Fibroblast of villous mesenchyme (primary cell): ENCODE results near the gene SYTL1. TPM values are rescaled to one million over a fixed set of nuclear protein-coding genes. Genes with fewer than 3 reads are reported as not detected.

ENCODE experiments used
- DNase-seq: peaks from one replicate; pipeline ENCODE4 v3.0.0-alpha.2; 2010; ENCODE audit warnings: low read depth
- H3K4me3 ChIP-seq: 2 replicates; pipeline ENCODE4 v1.5.1; 2011; ENCODE audit warnings: low read depth, mild to moderate bottlenecking, low read length
- total RNA-seq: library from RNA; depleted of rRNA; stranded (reverse); fragments of >200 nt; gene quantifications from 2 replicates; pipeline ENCODE4 v1.2.3, GENCODE V29; 2012
- TF ChIP-seq, protein P1 (sequence below): IDR thresholded peaks from 2 replicates; pipeline ENCODE4 v1.5.1; 2012; ENCODE audit warnings: low read depth, mild to moderate bottlenecking, low read length; ENCODE audit not compliant: insufficient read depth

SYTL1 gene
- total RNA-seq, 1 donor, result under 0.01 TPM

DNA sequence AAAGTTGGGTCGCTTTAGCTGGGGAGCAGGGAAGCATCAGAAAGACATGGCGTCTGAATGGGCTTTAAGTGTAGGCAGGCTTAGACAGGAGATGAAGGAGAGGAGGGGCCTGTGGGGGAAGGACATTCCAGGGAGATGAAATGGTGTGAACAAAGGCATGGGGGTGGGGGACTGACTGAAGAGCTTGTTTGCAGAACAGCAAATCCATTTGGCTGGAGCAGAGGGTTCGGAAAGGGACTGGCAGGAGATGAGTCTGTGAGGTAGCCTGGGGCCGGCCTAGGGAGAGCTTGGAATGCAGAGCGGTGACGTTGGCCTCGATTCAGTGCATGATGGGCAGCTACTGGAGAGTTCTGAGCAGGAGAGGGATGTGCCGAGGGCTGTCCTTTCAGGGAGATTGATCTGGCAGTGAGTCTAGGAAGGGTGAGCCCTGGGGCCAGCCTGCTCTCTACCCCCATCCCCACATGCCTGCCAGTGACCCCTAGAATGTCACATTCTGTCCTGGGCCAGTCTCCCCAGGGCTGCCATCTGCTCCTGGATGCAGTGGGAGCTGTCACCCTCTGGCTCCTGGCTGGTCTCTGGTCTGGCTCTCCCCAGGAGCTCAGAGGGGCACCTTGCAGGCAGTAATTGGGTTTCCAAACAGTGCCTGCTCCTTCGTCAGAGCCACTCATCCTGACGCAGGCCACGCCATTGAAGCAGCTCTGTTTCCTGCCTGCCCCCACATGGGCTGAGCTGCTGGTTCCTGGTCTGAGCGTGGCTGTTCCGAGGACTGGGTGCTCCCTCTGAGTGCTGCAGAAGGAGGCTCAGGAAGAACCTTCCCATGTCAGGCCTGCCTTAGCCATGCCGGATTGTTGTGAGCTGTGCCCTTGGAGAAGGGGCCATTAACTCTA is 42.2 kb upstream of the SYTL1 start:
- H3K4me3 ChIP-seq, result no peak overlapping the region
- TF ChIP-seq, protein P1, sequence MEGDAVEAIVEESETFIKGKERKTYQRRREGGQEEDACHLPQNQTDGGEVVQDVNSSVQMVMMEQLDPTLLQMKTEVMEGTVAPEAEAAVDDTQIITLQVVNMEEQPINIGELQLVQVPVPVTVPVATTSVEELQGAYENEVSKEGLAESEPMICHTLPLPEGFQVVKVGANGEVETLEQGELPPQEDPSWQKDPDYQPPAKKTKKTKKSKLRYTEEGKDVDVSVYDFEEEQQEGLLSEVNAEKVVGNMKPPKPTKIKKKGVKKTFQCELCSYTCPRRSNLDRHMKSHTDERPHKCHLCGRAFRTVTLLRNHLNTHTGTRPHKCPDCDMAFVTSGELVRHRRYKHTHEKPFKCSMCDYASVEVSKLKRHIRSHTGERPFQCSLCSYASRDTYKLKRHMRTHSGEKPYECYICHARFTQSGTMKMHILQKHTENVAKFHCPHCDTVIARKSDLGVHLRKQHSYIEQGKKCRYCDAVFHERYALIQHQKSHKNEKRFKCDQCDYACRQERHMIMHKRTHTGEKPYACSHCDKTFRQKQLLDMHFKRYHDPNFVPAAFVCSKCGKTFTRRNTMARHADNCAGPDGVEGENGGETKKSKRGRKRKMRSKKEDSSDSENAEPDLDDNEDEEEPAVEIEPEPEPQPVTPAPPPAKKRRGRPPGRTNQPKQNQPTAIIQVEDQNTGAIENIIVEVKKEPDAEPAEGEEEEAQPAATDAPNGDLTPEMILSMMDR, result no peak
- DNase-seq, result peak; percentile 97

GRCh38 chr1:27300341-27301051 is 41.3 kb upstream of the SYTL1 start:
- no peak overlapping the region for H3K4me3 ChIP-seq
- peak; percentile 92 for DNase-seq
- TF ChIP-seq, protein P1, result peak; percentile 89

- TF ChIP-seq, protein P1, result no peak
- H3K4me3 ChIP-seq, result no peak overlapping the region
- DNase-seq, result no peak
These were observed 40.8 kb upstream of the SYTL1 start for GRCh38 chr1:27301052-27301422.

- DNase-seq, result no peak
- TF ChIP-seq, protein P1, result no peak
- no peak overlapping the region for H3K4me3 ChIP-seq
These were observed 40.1 kb upstream of the SYTL1 start for GRCh38 chr1:27301582-27302199.

GRCh38 chr1:27302612-27303011 is 39.2 kb upstream of the SYTL1 start:
- no peak for DNase-seq
- TF ChIP-seq, protein P1, result no peak
- H3K4me3 ChIP-seq, result no peak overlapping the region

GRCh38 chr1:27303509-27303908 is 38.3 kb upstream of the SYTL1 start:
- TF ChIP-seq, protein P1, result no peak
- DNase-seq, result no peak
- no peak overlapping the region for H3K4me3 ChIP-seq
